ENCODE measurements around the gene ASMTL. TPM values are rescaled to one million over a fixed set of nuclear protein-coding genes. Genes with fewer than 3 reads are reported as not detected.

Gene ASMTL
- polyA plus RNA-seq, 3 donors: 33.2 to 42.1 (median 37.6) TPM

DNA sequence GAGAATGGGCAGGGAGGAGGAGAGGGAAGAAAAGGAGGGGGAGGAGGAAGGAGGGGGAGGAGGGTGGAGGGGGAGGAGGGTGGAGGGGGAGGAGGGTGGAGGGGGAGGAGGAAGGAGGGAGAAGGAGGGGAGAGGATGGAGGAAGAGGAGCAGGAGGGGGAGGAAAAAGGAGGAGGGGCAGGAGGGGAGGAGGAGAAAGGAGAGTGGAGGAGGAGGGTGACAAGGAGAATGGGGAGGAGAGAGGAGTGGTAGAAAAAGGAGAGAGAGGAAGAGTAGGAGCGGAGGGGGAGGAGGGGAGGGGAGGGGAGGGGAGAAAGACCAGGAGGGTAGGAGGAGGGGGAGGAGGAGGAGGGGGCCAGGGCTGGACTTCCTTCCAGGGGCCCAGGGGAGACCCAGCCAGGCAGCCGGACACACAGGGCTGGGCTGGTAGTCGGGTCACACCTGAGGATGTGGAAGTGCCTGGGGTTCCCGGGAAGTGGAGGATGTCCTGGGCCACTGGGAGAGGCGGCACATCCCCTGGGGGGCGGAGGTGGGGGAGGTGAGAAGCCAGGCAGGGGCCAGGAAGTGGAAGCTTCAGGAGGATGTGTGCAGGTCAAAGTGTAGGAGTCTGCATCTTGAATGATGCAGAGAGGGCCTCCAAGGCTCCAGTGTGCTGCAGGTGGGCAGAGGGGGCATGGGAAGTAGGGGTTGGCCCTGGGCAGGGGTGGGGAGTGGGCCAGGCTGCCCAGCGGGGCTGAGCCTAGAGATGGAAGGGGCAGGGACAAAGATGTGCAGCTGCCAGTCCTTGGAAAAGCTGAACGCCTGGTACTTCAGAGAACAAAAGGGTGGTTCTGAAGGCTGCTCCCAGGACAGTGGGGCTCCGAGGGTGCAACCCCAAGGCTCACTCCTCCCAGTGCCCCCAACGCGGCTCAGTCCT lies 97.3 kb downstream of the ASMTL start:
- no peak for DNase-seq (ENCODE audit: low read depth in 3 of 3, low spot score in 2 of 3)

DNA sequence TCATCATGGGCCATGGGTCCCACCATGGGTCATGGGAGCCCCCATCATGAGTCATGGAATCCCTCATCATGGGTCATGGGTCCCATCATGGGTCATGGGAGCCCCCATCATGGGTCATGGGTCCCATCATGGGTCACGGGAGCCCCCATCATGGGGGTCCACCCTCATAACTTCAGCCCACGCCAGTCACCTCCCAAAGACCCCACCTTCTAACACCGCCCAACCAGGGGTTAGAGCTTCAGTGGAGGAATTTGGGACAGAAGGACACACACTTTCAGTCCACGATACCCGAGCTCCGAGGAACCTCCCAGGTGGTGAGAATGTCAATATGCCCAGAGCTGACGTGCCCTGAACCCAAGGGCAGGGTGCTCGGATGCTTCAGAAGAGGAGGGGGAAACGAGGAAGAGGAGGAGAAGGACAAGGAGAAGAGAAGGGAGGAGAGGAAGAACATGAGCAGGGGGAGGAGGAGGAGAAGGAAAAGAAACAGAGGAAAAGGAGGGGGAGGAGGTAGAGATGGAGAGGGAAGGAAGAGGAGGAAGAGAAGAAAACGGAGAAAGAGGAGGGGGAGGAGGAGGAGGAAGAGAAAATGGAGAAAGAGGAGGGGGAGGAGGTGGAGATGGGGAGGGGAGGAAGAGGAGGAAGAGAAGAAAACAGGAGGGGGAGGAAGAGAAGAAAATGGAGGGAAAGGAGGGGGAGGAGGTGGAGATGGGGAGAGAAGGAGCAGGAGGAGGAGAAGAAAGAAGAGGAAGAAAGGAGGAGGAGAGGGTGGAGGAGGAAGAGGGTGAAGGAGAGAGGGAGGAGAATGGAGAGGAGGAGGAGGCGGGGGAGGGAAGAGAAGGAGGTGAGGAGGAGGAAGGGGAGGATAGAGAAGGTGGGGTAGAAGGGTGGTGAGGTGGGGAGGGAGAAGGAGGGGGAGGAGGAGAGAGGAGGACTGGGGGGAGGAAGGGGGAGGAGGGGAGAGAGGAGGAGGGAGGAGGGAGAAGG lies 98.4 kb downstream of the ASMTL start:
- DNase-seq (ENCODE audit: low read depth in 3 of 3, low spot score in 2 of 3): no peak

Other genes with a start within 250 kb of the ASMTL start
- not detected for gene CRLF2, start 240.3 kb downstream of the ASMTL start, polyA plus RNA-seq (ENCODE audit: insufficient read length in 3 of 3)
- gene CSF2RA, start 184.1 kb downstream of the ASMTL start, polyA plus RNA-seq (ENCODE audit: insufficient read length in 3 of 3): 1 to 10 TPM; 2.9 to 3.5 (median 3.2) TPM
- 10 to 100 TPM in 2 of 3 donors, 1 to 10 TPM in 1; 8.6 to 13.1 (median 11.0) TPM for gene IL3RA, start 116.1 kb downstream of the ASMTL start, polyA plus RNA-seq (ENCODE audit: insufficient read length in 3 of 3)
- gene SLC25A6, start 60.8 kb downstream of the ASMTL start, polyA plus RNA-seq (ENCODE audit: insufficient read length in 3 of 3): 100 to 1,000 TPM; 424 to 571 (median 538) TPM
- 1 to 10 TPM in 2 of 3 donors, under 1 TPM in 1; 0.96 to 1.5 (median 1.5) TPM for gene P2RY8, start 84.3 kb upstream of the ASMTL start, polyA plus RNA-seq (ENCODE audit: insufficient read length in 3 of 3)
- gene AKAP17A, start 138.7 kb upstream of the ASMTL start, polyA plus RNA-seq (ENCODE audit: insufficient read length in 3 of 3): 10 to 100 TPM; 36.5 to 43.4 (median 39.9) TPM
- under 1 TPM in 1 of 3 donors, not detected in 2; 0.11 TPM for gene ASMT, start 162.2 kb upstream of the ASMTL start, polyA plus RNA-seq (ENCODE audit: insufficient read length in 3 of 3)